Keratinocyte (primary cell): Measurements from ENCODE around the gene CYP46A1. TPM values are rescaled to one million over a fixed set of nuclear protein-coding genes. Genes with fewer than 3 reads are reported as not detected.

Experiments
- DNase-seq: peaks from one replicate; pipeline ENCODE4 v3.0.0-alpha.2; 2011; ENCODE audit warnings: low read depth, missing footprints, low spot score
- FAIRE-seq: peaks from 2 replicates; lab custom pipeline; 2011; peaks lifted over from hg19 to GRCh38; lab: Jason Lieb, UNC
- H2AFZ ChIP-seq: 2 replicates; pipeline ENCODE4 v1.6.0; 2012; ENCODE audit warnings: low read length, control low read depth, inconsistent platforms; ENCODE audit not compliant: control insufficient read depth
- H3K27ac ChIP-seq: 2 replicates; pipeline ENCODE4 v1.5.1; 2011; ENCODE audit warnings: low read length; ENCODE audit not compliant: control insufficient read depth, insufficient read depth
- H3K27me3 ChIP-seq: 3 replicates; pipeline ENCODE4 v1.6.0; 2011; ENCODE audit warnings: low read length; ENCODE audit not compliant: control insufficient read depth, insufficient read depth; ENCODE audit errors: extremely low read depth
- H3K36me3 ChIP-seq, 2 experiments: 2 replicates in 1 of 2; 3 replicates in 1 of 2; pipeline ENCODE4 v1.5.1; 2011; ENCODE audit warnings: low read length in 2 of 2, mild to moderate bottlenecking in 1 of 2; ENCODE audit not compliant: control insufficient read depth in 2 of 2, insufficient read depth in 2 of 2; ENCODE audit errors: extremely low read depth in 1 of 2
- H3K4me1 ChIP-seq: 3 replicates; pipeline ENCODE4 v1.5.1; 2011; ENCODE audit warnings: low read length; ENCODE audit not compliant: control insufficient read depth, insufficient read depth; ENCODE audit errors: extremely low read depth
- H3K4me2 ChIP-seq: 3 replicates; pipeline ENCODE4 v1.6.0; 2011; ENCODE audit warnings: low read depth, low read length; ENCODE audit not compliant: control insufficient read depth, insufficient read depth; ENCODE audit errors: extremely low read depth
- H3K4me3 ChIP-seq, 3 experiments: fragments of 200-600 bp in 1 of 3; sonication (generic) in 1 of 3; 2 replicates in 2 of 3; 3 replicates in 1 of 3; pipeline ENCODE4 v1.5.1; 2011 to 2016; ENCODE audit warnings: low read length in 3 of 3, mild to moderate bottlenecking in 3 of 3, control low read depth in 2 of 3, inconsistent platforms in 1 of 3, low read depth in 1 of 3, mixed read lengths in 1 of 3, mixed run types in 1 of 3, moderate library complexity in 1 of 3; ENCODE audit not compliant: control insufficient read depth in 2 of 3, insufficient read depth in 2 of 3; ENCODE audit errors: extremely low read depth in 1 of 3
- H3K79me2 ChIP-seq: 2 replicates; pipeline ENCODE4 v1.6.0; 2012; ENCODE audit warnings: low read length; ENCODE audit not compliant: control insufficient read depth, insufficient read depth
- H3K9ac ChIP-seq: 3 replicates; pipeline ENCODE4 v1.6.0; 2011; ENCODE audit warnings: low read length; ENCODE audit not compliant: control insufficient read depth, insufficient read depth; ENCODE audit errors: extremely low read depth
- H3K9me1 ChIP-seq: 3 replicates; pipeline ENCODE4 v1.6.0; 2011; ENCODE audit warnings: low read length; ENCODE audit not compliant: control insufficient read depth, insufficient read depth; ENCODE audit errors: extremely low read depth
- H3K9me3 ChIP-seq: 2 replicates; pipeline ENCODE4 v1.5.1; 2012; ENCODE audit warnings: low read depth, low read length; ENCODE audit not compliant: control insufficient read depth
- H4K20me1 ChIP-seq: 3 replicates; pipeline ENCODE4 v1.6.0; 2011; ENCODE audit warnings: low read length; ENCODE audit not compliant: control insufficient read depth, insufficient read depth; ENCODE audit errors: extremely low read depth
- CTCF ChIP-seq, 3 experiments: IDR thresholded peaks in 1 of 3; conservative IDR thresholded peaks in 1 of 3; optimal IDR thresholded peaks in 1 of 3; 2 replicates in 2 of 3; 3 replicates in 1 of 3; pipeline versions ENCODE3 to v1.5.1; 2011; ENCODE audit warnings: low read length in 3 of 3, mild to moderate bottlenecking in 3 of 3, moderate library complexity in 2 of 3, control low read depth in 1 of 3, inconsistent platforms in 1 of 3; ENCODE audit not compliant: insufficient read depth in 2 of 3; ENCODE audit errors: extremely low read depth in 1 of 3
- EZH2 ChIP-seq: IDR thresholded peaks from one replicate; pipeline ENCODE4 v1.6.1; 2012; ENCODE audit warnings: inconsistent platforms, mild to moderate bottlenecking, low read length, moderate library complexity
- dilution Hi-C: fragments of 300-500 bp; cut with MboI; formaldehyde crosslinking; loops from one replicate; pipeline ENCODE4 v1.7.0; 2020; ENCODE audit warnings: low sequenced_read_pairs; ENCODE audit not compliant: extremely low pct_ligation_motif_present
- polyA plus RNA-seq, 5 experiments: library from polyadenylated mRNA; depleted of rRNA in 3 of 5; stranded (reverse) in 3 of 5; stranded (forward) in 1 of 5; unstranded in 1 of 5; fragments of >200 nt; gene quantifications; 1 replicate in 1 of 5; 2 replicates in 3 of 5; 3 replicates in 1 of 5; pipeline versions ENCODE4 v1.2.1 to v1.2.3, GENCODE V29; 2011 to 2012; ENCODE audit warnings: missing spikeins in 2 of 5, low read depth in 1 of 5, low replicate concordance in 1 of 5

The CYP46A1 gene
- polyA plus RNA-seq, 1 donor (not counting 4 experiments of a cell fraction or from before 2014, with no cell fraction given), result 0.01 TPM

- no peaks in the 10 kb centered on the region for H3K27me3 ChIP-seq
- dilution Hi-C loops, result loop anchor here (25.0 kb wide), 1 partner anchor 155 kb away; no protein-coding TSS in a partner anchor
- no peak overlapping the region for H2AFZ ChIP-seq
- no peaks in the 10 kb centered on the region for H3K9me1 ChIP-seq
- no peak overlapping the region for H3K9ac ChIP-seq
- TF ChIP-seq EZH2 (no peak), CTCF (optimal IDR thresholded peaks at IDR 0.05 in 1 of 3, IDR thresholded peaks at IDR 0.05 in 1 of 3, conservative IDR thresholded peaks at IDR 0.05 in 1 of 3; ENCODE audit: extremely low read depth in 1 of 3, insufficient read depth in 2 of 3, low read length in 3 of 3) (no peak)
- H4K20me1 ChIP-seq, result no peaks in the 10 kb centered on the region
- DNase-seq, result no peak
- no peak overlapping the region for H3K4me3 ChIP-seq
- no peak overlapping the region for H3K27ac ChIP-seq
- H3K79me2 ChIP-seq, result no peaks in the 10 kb centered on the region
- no peaks in the 10 kb centered on the region for H3K36me3 ChIP-seq
- no peaks in the 10 kb centered on the region for H3K4me1 ChIP-seq
- no peak overlapping the region for H3K4me2 ChIP-seq
- peaks cover 6% of the 10 kb centered on the region for H3K9me3 ChIP-seq
- FAIRE-seq, result no peak
These were observed 23.3 kb downstream of the CYP46A1 start for GRCh38 chr14:99707420-99707819.

- peaks cover 6% of the 10 kb centered on the region for H3K9me3 ChIP-seq
- no peaks in the 10 kb centered on the region for H3K79me2 ChIP-seq
- no peak overlapping the region for H3K27ac ChIP-seq
- no peak overlapping the region for H3K4me3 ChIP-seq
- no peak overlapping the region for H3K4me2 ChIP-seq
- no peak overlapping the region for H3K9ac ChIP-seq
- H4K20me1 ChIP-seq, result no peaks in the 10 kb centered on the region
- DNase-seq (no peak), FAIRE-seq (no peak)
- H2AFZ ChIP-seq, result no peak overlapping the region
- H3K9me1 ChIP-seq, result no peaks in the 10 kb centered on the region
- no peak for TF ChIP-seq CTCF (optimal IDR thresholded peaks at IDR 0.05 in 1 of 3, IDR thresholded peaks at IDR 0.05 in 1 of 3, conservative IDR thresholded peaks at IDR 0.05 in 1 of 3; ENCODE audit: extremely low read depth in 1 of 3, insufficient read depth in 2 of 3, low read length in 3 of 3)
- TF ChIP-seq EZH2, result no peak
- H3K27me3 ChIP-seq, result no peaks in the 10 kb centered on the region
- no peaks in the 10 kb centered on the region for H3K36me3 ChIP-seq
- no peaks in the 10 kb centered on the region for H3K4me1 ChIP-seq
- dilution Hi-C loops, result loop anchor here (25.0 kb wide), 1 partner anchor 154 kb away; no protein-coding TSS in a partner anchor
These were observed 23.8 kb downstream of the CYP46A1 start for GRCh38 chr14:99707921-99708320.
